Suprapubic skin (tissue), 4 donors: ENCODE results near the gene TESMIN. TPM values are rescaled to one million over a fixed set of nuclear protein-coding genes. Genes with fewer than 3 reads are reported as not detected.

Experiments
- DNase-seq, 2 donors: peaks; one replicate each; pipeline ENCODE4 v3.0.0-alpha.2; 2019; ENCODE audit warnings: low spot score in 2 of 2
- H3K27ac ChIP-seq: fragments of 200-600 bp; sonication (generic); one replicate; pipeline ENCODE4 v1.5.1; 2019
- H3K27me3 ChIP-seq: fragments of 200-600 bp; sonication (generic); one replicate; pipeline ENCODE4 v1.5.1; 2019
- H3K36me3 ChIP-seq: fragments of 200-600 bp; sonication (generic); one replicate; pipeline ENCODE4 v1.5.1; 2019
- H3K4me1 ChIP-seq: fragments of 200-600 bp; sonication (generic); one replicate; pipeline ENCODE4 v1.5.1; 2019
- H3K4me3 ChIP-seq: fragments of 200-600 bp; sonication (generic); one replicate; pipeline ENCODE4 v1.5.1; 2019; ENCODE audit warnings: mild to moderate bottlenecking
- H3K9me3 ChIP-seq: fragments of 200-600 bp; sonication (generic); one replicate; pipeline ENCODE4 v1.5.1; 2019
- CTCF ChIP-seq, 2 donors: fragments of 200-600 bp in 1 of 2; fragments of 450-650 bp in 1 of 2; sonication (generic) in 1 of 2; IDR thresholded peaks; one replicate each; pipeline ENCODE4 v1.5.1; 2016 to 2019; ENCODE audit warnings: antibody characterized with exemption in 2 of 2, mild to moderate bottlenecking in 1 of 2, moderate library complexity in 1 of 2
- EP300 ChIP-seq: sonication (generic); formaldehyde crosslinking; IDR thresholded peaks from one replicate; pipeline ENCODE4 v1.6.1; 2017; ENCODE audit warnings: antibody characterized with exemption
- POLR2A ChIP-seq, 2 donors: fragments of 450-650 bp; IDR thresholded peaks; one replicate each; pipeline ENCODE4 v1.6.1; 2017; ENCODE audit warnings: antibody characterized with exemption in 2 of 2, mild to moderate bottlenecking in 2 of 2, moderate library complexity in 2 of 2
- POLR2AphosphoS5 ChIP-seq, 3 donors: sonication (generic); formaldehyde crosslinking; IDR thresholded peaks; one replicate each; pipeline ENCODE4 v1.6.1; 2017; ENCODE audit warnings: antibody characterized with exemption in 3 of 3
- WGBS: methylation state at CpG from one replicate; pipeline ENCODE4 v1.1.5; 2018; 5-methylcytosine and 5-hydroxymethylcytosine counted together
- total RNA-seq, 4 donors: library from RNA; depleted of rRNA; stranded (reverse); fragments of >200 nt; gene quantifications; one replicate each; pipeline ENCODE4 v1.1.0, GENCODE V29; 2016

TESMIN gene
- total RNA-seq, 4 donors from 2014 or later: 1.2 to 3.5 (median 2.8) TPM

DNA sequence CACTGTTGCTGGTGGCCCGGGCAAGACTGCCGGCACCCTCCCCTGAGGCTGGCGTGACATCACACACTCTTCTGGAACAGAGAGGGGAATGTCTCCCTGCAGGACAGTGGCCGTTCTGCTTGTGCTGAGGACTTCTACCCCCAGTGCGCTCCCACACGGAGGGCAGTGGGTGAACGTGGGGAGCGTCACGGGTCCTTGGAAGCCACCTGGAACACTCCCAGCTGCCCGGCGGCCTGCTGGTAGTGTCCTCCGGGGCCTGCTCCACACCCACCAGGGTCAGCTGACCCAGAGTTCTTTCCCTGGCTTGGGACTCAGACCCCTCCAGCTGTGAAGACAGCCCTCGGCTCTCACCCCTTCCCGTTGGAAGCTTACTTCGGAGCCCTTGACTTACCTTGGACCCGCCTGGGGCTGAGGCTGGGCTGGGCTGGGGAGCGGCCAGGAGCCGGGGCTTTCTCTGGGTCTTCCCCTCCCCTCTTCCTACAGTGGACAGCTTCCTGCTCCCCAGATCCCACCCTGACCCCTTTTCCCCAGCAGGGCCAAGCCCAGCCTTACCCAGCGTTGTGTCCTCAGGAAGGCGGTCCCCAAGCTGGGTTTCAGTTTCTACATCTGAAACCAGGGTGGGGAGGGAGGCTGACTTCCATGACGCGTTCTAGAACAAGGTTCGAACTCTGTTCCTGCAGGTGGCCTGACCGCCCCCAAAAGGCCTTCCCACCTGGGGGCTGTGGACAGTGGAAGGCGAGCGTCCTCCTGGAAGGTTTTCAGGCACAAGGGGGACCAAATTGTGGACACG is 81.8 kb downstream of the TESMIN start:
- TF ChIP-seq EP300 (no peak), POLR2AphosphoS5 (IDR thresholded peaks at IDR 0.05) (no peak), CTCF (IDR thresholded peaks at IDR 0.05) (no peak), POLR2A (IDR thresholded peaks at IDR 0.05) (no peak)
- 84% methylated on average over 25 of the region's 27 CpGs for WGBS
- H3K4me1 ChIP-seq: no peaks in the 10 kb centered on the region
- H3K4me3 ChIP-seq: no peak overlapping the region
- peaks cover 13% of the 10 kb centered on the region for H3K27me3 ChIP-seq
- DNase-seq: peak in 1 of 2 donors; percentile 46
- H3K27ac ChIP-seq: no peak overlapping the region
- H3K9me3 ChIP-seq: no peaks in the 10 kb centered on the region
- no peaks in the 10 kb centered on the region for H3K36me3 ChIP-seq

DNA sequence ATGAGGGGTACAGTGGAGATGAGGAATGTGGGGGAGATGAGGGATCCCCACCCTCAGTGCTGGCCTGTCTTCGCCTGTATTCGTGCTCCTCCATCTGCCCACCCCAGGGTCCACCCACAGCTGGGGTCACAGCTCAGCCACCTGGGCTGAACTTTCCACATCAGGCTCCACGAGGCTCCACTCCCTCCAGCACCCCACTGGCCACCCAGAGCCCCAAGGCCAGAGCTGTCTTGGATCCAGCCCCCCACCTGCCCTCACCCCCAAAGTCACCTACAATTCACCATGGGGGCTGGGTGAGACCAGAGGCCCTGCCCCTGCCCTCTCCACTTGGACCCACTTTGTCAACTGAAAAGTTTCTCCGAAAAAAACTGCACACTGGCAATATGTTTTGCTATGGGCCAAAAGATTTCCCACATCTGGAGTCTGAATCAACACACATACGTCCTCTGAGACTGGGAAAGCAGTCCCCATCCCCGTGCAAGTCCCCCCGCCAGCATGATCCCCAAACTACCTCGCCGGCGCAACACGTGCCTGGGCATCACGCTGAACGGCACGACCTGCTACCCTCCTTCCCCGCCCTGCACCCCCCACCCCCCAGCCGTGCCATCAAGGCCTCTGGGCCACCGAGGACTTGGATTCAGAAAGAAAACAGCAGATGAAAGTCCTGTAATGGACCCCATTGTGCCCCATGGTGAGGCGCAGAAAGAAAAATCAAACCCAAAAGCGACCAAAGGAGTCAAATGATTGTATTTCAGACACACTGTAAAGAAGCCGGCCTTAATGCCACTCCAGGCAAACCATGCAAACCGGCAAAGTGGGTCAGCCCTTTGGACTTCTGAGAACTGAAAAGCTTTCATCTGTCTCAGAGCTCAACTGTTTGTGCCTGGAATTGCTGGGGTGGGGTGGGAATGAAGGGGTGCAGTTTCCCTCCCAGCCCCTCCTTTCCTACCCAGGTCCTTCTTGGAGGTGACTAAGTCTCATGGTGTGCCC is 83.5 kb downstream of the TESMIN start:
- WGBS: 67% methylated on average over 21 of the region's 21 CpGs
- H3K9me3 ChIP-seq: no peaks in the 10 kb centered on the region
- TF ChIP-seq EP300: no peak
- TF ChIP-seq POLR2A (IDR thresholded peaks at IDR 0.05): no peak
- no peak for TF ChIP-seq POLR2AphosphoS5 (IDR thresholded peaks at IDR 0.05)
- no peak for TF ChIP-seq CTCF (IDR thresholded peaks at IDR 0.05)

DNA sequence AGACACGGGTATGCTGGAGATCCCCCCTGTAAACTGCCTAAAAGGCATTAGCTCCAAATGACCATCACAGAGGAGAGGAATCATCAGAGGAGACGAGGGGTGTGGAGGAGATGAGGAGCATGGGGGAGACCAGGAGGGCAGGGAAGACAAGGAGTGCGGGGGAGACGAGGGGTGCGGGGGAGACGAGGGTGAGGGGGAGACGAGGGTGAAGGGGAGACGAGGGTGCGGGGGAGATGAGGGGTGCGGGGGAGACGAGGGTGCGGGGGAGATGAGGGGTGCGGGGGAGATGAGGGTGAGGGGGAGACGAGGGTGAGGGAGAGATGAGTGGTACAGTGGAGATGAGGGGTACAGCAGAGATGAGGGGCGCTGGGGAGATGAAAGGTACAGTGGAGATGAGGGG is 84.5 kb downstream of the TESMIN start:
- DNase-seq: peak in 1 of 2 donors; percentile 83
- WGBS: 44% methylated on average over 7 of the region's 15 CpGs
- Histone ChIP-seq H3K9me3 (no peaks in the 10 kb centered on the region), H3K36me3 (no peaks in the 10 kb centered on the region), H3K4me1 (no peaks in the 10 kb centered on the region), H3K27me3 (peaks cover 24% of the 10 kb centered on the region), H3K27ac (no peak overlapping the region), H3K4me3 (no peak overlapping the region)
- TF ChIP-seq EP300 (no peak), POLR2AphosphoS5 (IDR thresholded peaks at IDR 0.05) (no peak), CTCF (IDR thresholded peaks at IDR 0.05) (no peak), POLR2A (IDR thresholded peaks at IDR 0.05) (no peak)

More for the DNA sequence above, 83.5 kb downstream of the TESMIN start:
- no peaks in the 10 kb centered on the region for H3K4me1 ChIP-seq
- H3K27ac ChIP-seq: no peak overlapping the region
- H3K4me3 ChIP-seq: no peak overlapping the region
- peaks cover 24% of the 10 kb centered on the region for H3K27me3 ChIP-seq
- no peaks in the 10 kb centered on the region for H3K36me3 ChIP-seq
- peak in 1 of 2 donors; percentile 53 for DNase-seq

- peaks cover 24% of the 10 kb centered on the region for H3K27me3 ChIP-seq
- WGBS: 81% methylated on average over 16 of the region's 16 CpGs
- H3K4me3 ChIP-seq: no peak overlapping the region
- DNase-seq: peak in 1 of 2 donors; percentile 14
- H3K27ac ChIP-seq: no peak overlapping the region
- no peaks in the 10 kb centered on the region for H3K36me3 ChIP-seq
- H3K9me3 ChIP-seq: no peaks in the 10 kb centered on the region
- TF ChIP-seq POLR2A (IDR thresholded peaks at IDR 0.05) (no peak), EP300 (no peak), CTCF (IDR thresholded peaks at IDR 0.05) (no peak), POLR2AphosphoS5 (IDR thresholded peaks at IDR 0.05) (no peak)
- no peaks in the 10 kb centered on the region for H3K4me1 ChIP-seq
These were observed 85.9 kb downstream of the TESMIN start for GRCh38 chr11:68665436-68665835.
